HCT116 (cell line): Measurements from ENCODE around the gene PHF5A.
"Not testable (repeated sequence)": the region's sequence is repeated elsewhere in the genome, so short reads cannot be mapped to it uniquely, and the experiment has no call there.

ENCODE experiments used
- EZH2 ChIP-seq: fragments of 200-600 bp; sonication (generic); IDR thresholded peaks from 2 replicates; pipeline ENCODE4 v1.6.1; 2017; ENCODE audit warnings: antibody characterized with exemption, mixed run types
- POLR2A ChIP-seq: IDR thresholded peaks from 2 replicates; pipeline ENCODE4 v1.7.0; 2011; ENCODE audit warnings: borderline replicate concordance; ENCODE audit not compliant: insufficient read depth, insufficient read length; ENCODE audit errors: extremely low read depth
- POLR2AphosphoS5 ChIP-seq: IDR thresholded peaks from 2 replicates; pipeline ENCODE4 v1.6.1; 2011; ENCODE audit warnings: mild to moderate bottlenecking, low read depth, low read length, moderate library complexity
- YY1 ChIP-seq: IDR thresholded peaks from 2 replicates; pipeline ENCODE4 v1.6.1; 2011; ENCODE audit warnings: low read length, low read depth, moderate library complexity, mild to moderate bottlenecking; ENCODE audit not compliant: insufficient replicate concordance; ENCODE audit errors: extremely low read depth
- TF ChIP-seq, protein P1 (sequence below), 3 experiments: fragments of 200-600 bp in 1 of 3; sonication (generic) in 1 of 3; IDR thresholded peaks in 2 of 3; conservative IDR thresholded peaks in 1 of 3; 2 replicates each; pipeline ENCODE4 v1.5.1; 2012 to 2017; ENCODE audit warnings: low read depth in 2 of 3, low read length in 2 of 3, antibody characterized with exemption in 1 of 3, borderline replicate concordance in 1 of 3, control low read depth in 1 of 3, mild to moderate bottlenecking in 1 of 3, mixed read lengths in 1 of 3, mixed run types in 1 of 3, moderate library complexity in 1 of 3; ENCODE audit not compliant: insufficient read depth in 1 of 3

DNA sequence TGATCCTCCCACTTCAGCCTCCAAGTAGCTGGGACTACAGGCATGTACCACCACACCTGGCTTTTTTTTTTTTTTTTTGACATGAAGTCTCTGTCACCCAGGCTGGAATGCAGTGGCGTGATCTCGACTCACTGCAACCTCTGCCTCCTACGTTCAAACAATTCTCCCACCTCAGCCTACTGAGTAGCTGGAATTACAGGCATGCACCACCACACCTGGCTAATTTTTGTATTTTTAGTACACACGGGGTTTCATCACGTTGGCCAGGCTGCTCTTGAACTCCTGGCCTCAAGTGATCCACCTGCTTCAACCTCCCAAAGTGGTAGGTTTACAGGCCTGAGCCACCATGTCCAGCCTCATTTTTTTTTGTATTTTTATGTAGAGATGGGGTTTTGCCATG lies 28.0 kb downstream of the PHF5A start:
- not testable (repeated sequence) for TF ChIP-seq EZH2, POLR2A, POLR2AphosphoS5, YY1
- TF ChIP-seq, protein P1, sequence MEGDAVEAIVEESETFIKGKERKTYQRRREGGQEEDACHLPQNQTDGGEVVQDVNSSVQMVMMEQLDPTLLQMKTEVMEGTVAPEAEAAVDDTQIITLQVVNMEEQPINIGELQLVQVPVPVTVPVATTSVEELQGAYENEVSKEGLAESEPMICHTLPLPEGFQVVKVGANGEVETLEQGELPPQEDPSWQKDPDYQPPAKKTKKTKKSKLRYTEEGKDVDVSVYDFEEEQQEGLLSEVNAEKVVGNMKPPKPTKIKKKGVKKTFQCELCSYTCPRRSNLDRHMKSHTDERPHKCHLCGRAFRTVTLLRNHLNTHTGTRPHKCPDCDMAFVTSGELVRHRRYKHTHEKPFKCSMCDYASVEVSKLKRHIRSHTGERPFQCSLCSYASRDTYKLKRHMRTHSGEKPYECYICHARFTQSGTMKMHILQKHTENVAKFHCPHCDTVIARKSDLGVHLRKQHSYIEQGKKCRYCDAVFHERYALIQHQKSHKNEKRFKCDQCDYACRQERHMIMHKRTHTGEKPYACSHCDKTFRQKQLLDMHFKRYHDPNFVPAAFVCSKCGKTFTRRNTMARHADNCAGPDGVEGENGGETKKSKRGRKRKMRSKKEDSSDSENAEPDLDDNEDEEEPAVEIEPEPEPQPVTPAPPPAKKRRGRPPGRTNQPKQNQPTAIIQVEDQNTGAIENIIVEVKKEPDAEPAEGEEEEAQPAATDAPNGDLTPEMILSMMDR (IDR thresholded peaks at IDR 0.05 in 2 of 3, conservative IDR thresholded peaks at IDR 0.05 in 1 of 3; ENCODE audit: borderline replicate concordance in 1 of 3, insufficient read depth in 1 of 3, low read depth in 2 of 3, low read length in 2 of 3) = not testable (repeated sequence)
